H1 (cell line): ENCODE measurements around the gene RFX3. TPM values are rescaled to one million over a fixed set of nuclear protein-coding genes. Genes with fewer than 3 reads are reported as not detected.
"Not testable (repeated sequence)": the region's sequence is repeated elsewhere in the genome, so short reads cannot be mapped to it uniquely, and the experiment has no call there.

Experiments used
- CTCF ChIA-PET: fragments of 300-600 bp; sonication (Branson Sonifier 250); formaldehyde crosslinking; loops from one replicate; lab custom pipeline; 2021; ENCODE audit not compliant: partially characterized antibody; lab: Charles Lee
- POLR2A ChIA-PET: fragments of 300-600 bp; sonication (Branson Sonifier 250); formaldehyde crosslinking; loops from one replicate; lab custom pipeline; 2021; ENCODE audit warnings: inconsistent platforms; ENCODE audit not compliant: partially characterized antibody; lab: Charles Lee
- DNase-seq, 2 experiments: peaks; one replicate each; pipeline versions ENCODE4 v3.0.0 to v3.0.0-alpha.2; 2010 to 2022; ENCODE audit warnings: low spot score in 2 of 2, low read depth in 1 of 2, mixed read lengths in 1 of 2
- FAIRE-seq: peaks from 2 replicates; lab custom pipeline; 2011; peaks lifted over from hg19 to GRCh38; lab: Jason Lieb, UNC
- H2AFZ ChIP-seq: 2 replicates; pipeline ENCODE4 v1.8.1; 2012; ENCODE audit warnings: low read length, inconsistent platforms
- H2AK5ac ChIP-seq: 2 replicates; pipeline ENCODE4 v1.6.1; 2013; ENCODE audit warnings: low read depth, low read length
- H2BK120ac ChIP-seq: replicated peaks from 2 replicates; pipeline ENCODE3; 2013; ENCODE audit warnings: low read depth, low read length, inconsistent platforms
- H2BK12ac ChIP-seq: 2 replicates; pipeline ENCODE4 v1.6.1; 2013; ENCODE audit warnings: low read depth, low read length
- H2BK15ac ChIP-seq: 2 replicates; pipeline ENCODE4 v1.6.1; 2013; ENCODE audit warnings: low read length
- H2BK20ac ChIP-seq: 2 replicates; pipeline ENCODE4 v1.6.1; 2013; ENCODE audit warnings: low read length
- H2BK5ac ChIP-seq: 2 replicates; pipeline ENCODE4 v1.6.1; 2013; ENCODE audit warnings: low read depth, low read length
- H3K14ac ChIP-seq: 2 replicates; pipeline ENCODE4 v1.6.1; 2013; ENCODE audit warnings: inconsistent platforms; ENCODE audit not compliant: insufficient read length
- H3K18ac ChIP-seq: 2 replicates; pipeline ENCODE4 v1.6.1; 2013; ENCODE audit warnings: low read length; ENCODE audit errors: extremely low read depth
- H3K23ac ChIP-seq: 2 replicates; pipeline ENCODE4 v1.6.1; 2013; ENCODE audit warnings: inconsistent platforms; ENCODE audit not compliant: insufficient read length
- H3K23me2 ChIP-seq: 2 replicates; pipeline ENCODE4 v1.6.1; 2013; ENCODE audit warnings: low read depth, low read length
- H3K27ac ChIP-seq: 2 replicates; pipeline ENCODE4 v1.6.1; 2011; ENCODE audit warnings: low read depth, low read length, inconsistent platforms
- H3K27me3 ChIP-seq, 4 experiments: replicated peaks in 1 of 4; 1 replicate in 1 of 4; 2 replicates in 3 of 4; pipeline versions ENCODE4 v1.6.1 to v1.8.1; 2011 to 2013; ENCODE audit warnings: low read length in 3 of 4, mild to moderate bottlenecking in 3 of 4, inconsistent platforms in 2 of 4, mixed read lengths in 2 of 4, moderate library complexity in 1 of 4; ENCODE audit not compliant: control insufficient read depth in 3 of 4, insufficient read depth in 3 of 4; ENCODE audit errors: extremely low read depth in 1 of 4
- H3K36me3 ChIP-seq, 4 experiments: 2 replicates each; pipeline versions ENCODE4 v1.6.1 to v1.8.1; 2011 to 2013; ENCODE audit warnings: mild to moderate bottlenecking in 4 of 4, low read length in 3 of 4, moderate library complexity in 2 of 4, control low read depth in 1 of 4, inconsistent platforms in 1 of 4; ENCODE audit not compliant: insufficient read depth in 4 of 4, control insufficient read depth in 2 of 4
- H3K4ac ChIP-seq: replicated peaks from 2 replicates; pipeline ENCODE3; 2013; ENCODE audit warnings: low read length, low read depth, mixed read lengths, inconsistent platforms; ENCODE audit not compliant: insufficient read length
- H3K4me1 ChIP-seq, 4 experiments: replicated peaks in 1 of 4; 1 replicate in 1 of 4; 2 replicates in 3 of 4; pipeline versions ENCODE4 v1.6.1 to v1.8.1; 2011 to 2013; ENCODE audit warnings: low read length in 3 of 4, inconsistent platforms in 2 of 4, mixed read lengths in 1 of 4; ENCODE audit not compliant: insufficient read depth in 4 of 4, control insufficient read depth in 3 of 4
- H3K4me2 ChIP-seq, 2 experiments: 2 replicates each; pipeline versions ENCODE4 v1.6.1 to v1.8.1; 2011 to 2013; ENCODE audit warnings: low read depth in 2 of 2, low read length in 2 of 2, control low read depth in 1 of 2, inconsistent platforms in 1 of 2, mild to moderate bottlenecking in 1 of 2; ENCODE audit not compliant: insufficient read depth in 1 of 2
- H3K4me3 ChIP-seq, 4 experiments: fragments of 200-600, 300-600 bp in 1 of 4; sonication (generic), shearing (Covaris generic), sonication (Bioruptor Twin) in 1 of 4; 2 replicates each; pipeline versions ENCODE4 v1.5.1 to v1.8.1; 2011 to 2016; ENCODE audit warnings: low read length in 4 of 4, low read depth in 3 of 4, control low read depth in 2 of 4, inconsistent platforms in 2 of 4, mild to moderate bottlenecking in 2 of 4, mixed read lengths in 1 of 4, moderate library complexity in 1 of 4; ENCODE audit not compliant: insufficient read depth in 2 of 4; ENCODE audit errors: extremely low read depth in 1 of 4
- H3K56ac ChIP-seq: replicated peaks from 2 replicates; pipeline ENCODE3; 2013; ENCODE audit warnings: low read depth, mild to moderate bottlenecking, mixed read lengths, low read length, inconsistent platforms; ENCODE audit not compliant: insufficient read length
- H3K79me1 ChIP-seq: 2 replicates; pipeline ENCODE4 v1.6.1; 2013; ENCODE audit warnings: low read depth, low read length, control low read depth
- H3K79me2 ChIP-seq, 2 experiments: 2 replicates each; pipeline versions ENCODE4 v1.6.1 to v1.8.1; 2012 to 2013; ENCODE audit warnings: low read length in 2 of 2, mild to moderate bottlenecking in 2 of 2, inconsistent platforms in 1 of 2; ENCODE audit not compliant: insufficient read depth in 2 of 2, control insufficient read depth in 1 of 2
- H3K9ac ChIP-seq, 4 experiments: replicated peaks in 1 of 4; 1 replicate in 1 of 4; 2 replicates in 3 of 4; pipeline versions ENCODE4 v1.6.1 to v1.8.1; 2011 to 2013; ENCODE audit warnings: low read depth in 3 of 4, low read length in 3 of 4, control low read depth in 2 of 4, mild to moderate bottlenecking in 2 of 4, moderate library complexity in 2 of 4, inconsistent platforms in 1 of 4; ENCODE audit errors: extremely low read depth in 1 of 4
- H3K9me3 ChIP-seq, 2 experiments: 2 replicates each; pipeline versions ENCODE4 v1.6.1 to v1.8.1; 2012 to 2013; ENCODE audit warnings: mild to moderate bottlenecking in 2 of 2, moderate library complexity in 2 of 2, control low read depth in 1 of 2, inconsistent platforms in 1 of 2, low read depth in 1 of 2, low read length in 1 of 2, mixed read lengths in 1 of 2; ENCODE audit not compliant: insufficient read depth in 2 of 2
- H4K20me1 ChIP-seq, 2 experiments: replicated peaks in 1 of 2; 2 replicates each; pipeline versions ENCODE3 to v1.8.1; 2011 to 2013; ENCODE audit warnings: inconsistent platforms in 2 of 2, low read length in 2 of 2, mild to moderate bottlenecking in 1 of 2; ENCODE audit not compliant: insufficient read depth in 2 of 2, control insufficient read depth in 1 of 2
- H4K5ac ChIP-seq: 2 replicates; pipeline ENCODE4 v1.6.1; 2013; ENCODE audit warnings: low read length, low read depth, mixed read lengths, inconsistent platforms; ENCODE audit not compliant: insufficient read length
- H4K8ac ChIP-seq: 2 replicates; pipeline ENCODE4 v1.8.0; 2013; ENCODE audit warnings: mild to moderate bottlenecking, moderate library complexity, low read length, inconsistent platforms; ENCODE audit not compliant: insufficient read depth; ENCODE audit errors: extremely low read depth
- H4K91ac ChIP-seq: replicated peaks from 2 replicates; pipeline ENCODE3; 2013; ENCODE audit warnings: low read length, mixed read lengths, inconsistent platforms; ENCODE audit not compliant: insufficient read length
- HDAC2 ChIP-seq, 2 experiments: fragments of 300-600 bp in 1 of 2; sonication (generic) in 1 of 2; IDR thresholded peaks; 2 replicates each; pipeline ENCODE4 v1.6.1; 2011 to 2012; ENCODE audit warnings: low read depth in 2 of 2, low read length in 2 of 2, mild to moderate bottlenecking in 2 of 2, moderate library complexity in 2 of 2, borderline replicate concordance in 1 of 2, inconsistent platforms in 1 of 2
- WGBS, 2 experiments: shearing (Covaris generic) in 1 of 2; methylation state at CpG; one replicate each; pipeline versions ENCODE4 v1.1.6 to v1.1.7; 2013 to 2015; ENCODE audit warnings: low lambda C conversion rate in 2 of 2, mixed read lengths in 2 of 2, inconsistent platforms in 1 of 2, low coverage in 1 of 2, missing lambda C conversion rate in 1 of 2; ENCODE audit not compliant: insufficient replicate concordance in 2 of 2, insufficient coverage in 1 of 2, insufficient read length in 1 of 2; ENCODE audit errors: extremely low coverage in 1 of 2, missing lambda C conversion rate in 1 of 2; 5-methylcytosine and 5-hydroxymethylcytosine counted together
- polyA plus RNA-seq, 7 experiments: library from polyadenylated mRNA; depleted of rRNA in 3 of 7; stranded (reverse) in 5 of 7; unstranded in 2 of 7; fragments of >200 nt in 5 of 7; fragments of 200-250 nt in 2 of 7; gene quantifications; 1 replicate in 5 of 7; 2 replicates in 1 of 7; 4 replicates in 1 of 7; pipeline versions ENCODE4 v1.2.1 to v1.2.3, GENCODE V29; 2011 to 2013; ENCODE audit warnings: missing spikeins in 2 of 7, mixed read lengths in 2 of 7
- total RNA-seq: library from RNA; stranded (reverse); fragmentation: NEBNext Ultra II Directional; extraction: Animal tissue kit (Norgen Biotek cat#: 25700); gene quantifications from 2 replicates; pipeline ENCODE4 v1.2.1, GENCODE V29; 2021

The RFX3 gene
- total and polyA plus RNA-seq, 2 of the 8 experiments (the other 6 are each of a cell fraction or from before 2014, with no cell fraction given), result 4.9 to 22.6 TPM

DNA sequence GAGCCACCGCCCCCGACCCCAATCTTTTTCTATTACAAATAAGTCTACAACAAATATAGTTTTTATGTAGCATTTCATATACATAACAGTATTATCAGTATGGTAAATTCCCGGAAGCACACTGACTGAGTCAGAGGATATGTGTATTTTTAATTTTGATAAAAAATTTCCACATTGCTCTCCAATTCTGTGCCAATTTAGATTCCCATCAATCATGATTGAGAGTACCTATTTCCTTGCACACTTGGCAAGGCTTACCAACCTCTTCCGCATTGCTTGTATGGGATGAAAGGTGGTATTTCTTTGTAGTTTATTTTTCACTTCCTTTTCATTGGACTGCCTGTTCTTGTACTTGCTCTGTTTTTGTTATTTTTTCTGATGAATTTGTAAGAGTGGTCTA lies 204.6 kb downstream of the RFX3 start (continued):
- TF ChIP-seq HDAC2 (IDR thresholded peaks at IDR 0.05; ENCODE audit: borderline replicate concordance in 1 of 2, low read depth in 2 of 2, low read length in 2 of 2), result no peak

DNA sequence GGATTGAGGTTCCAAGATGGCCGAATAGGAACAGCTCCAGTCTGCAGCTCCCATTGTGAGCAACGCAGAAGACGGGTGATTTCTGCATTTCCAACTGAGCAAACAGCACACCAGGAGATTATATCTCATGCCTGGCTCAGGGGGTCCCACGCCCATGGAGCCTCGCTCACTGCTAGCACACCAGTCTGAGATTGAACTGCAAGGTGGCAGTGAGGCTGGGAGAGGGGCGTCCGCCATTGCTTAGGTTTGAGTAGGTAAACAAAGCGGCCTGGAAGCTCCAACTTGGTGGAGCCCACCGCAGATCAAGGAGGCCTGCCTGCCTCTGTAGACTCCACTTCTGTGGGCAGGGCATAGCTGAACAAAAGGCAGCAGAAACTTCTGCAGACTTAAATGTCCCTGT lies 213.2 kb downstream of the RFX3 start:
- H3K14ac ChIP-seq, H4K8ac ChIP-seq, H3K18ac ChIP-seq, H3K9ac ChIP-seq, H3K36me3 ChIP-seq, FAIRE-seq, POLR2A ChIA-PET, H3K56ac ChIP-seq, H3K9me3 ChIP-seq, H3K23me2 ChIP-seq, H2BK20ac ChIP-seq, H2AK5ac ChIP-seq, H2BK120ac ChIP-seq, H3K27me3 ChIP-seq, H3K79me1 ChIP-seq, H3K23ac ChIP-seq, H3K4me2 ChIP-seq, H2AFZ ChIP-seq, DNase-seq, H2BK5ac ChIP-seq, H3K4me3 ChIP-seq, H4K5ac ChIP-seq, H3K4me1 ChIP-seq, H2BK12ac ChIP-seq, H3K27ac ChIP-seq, H3K79me2 ChIP-seq, H3K4ac ChIP-seq, H2BK15ac ChIP-seq, H4K91ac ChIP-seq, H4K20me1 ChIP-seq: not testable (repeated sequence)
- CTCF ChIA-PET, result interaction anchor here (0.7 to 1.4 kb wide), 2 partner anchors 128 to 453 kb away, joined by 3 to 6 read pairs; no protein-coding TSS in a partner anchor
- WGBS, 2 experiments, result 96% methylated on average over 9 of the region's 9 CpGs; no CpG with 5 or more reads in 1 of the 2 experiments
